GM12865 (cell line): ENCODE data around the gene YTHDF1.
"Not testable (repeated sequence)": the region's sequence is repeated elsewhere in the genome, so short reads cannot be mapped to it uniquely, and the experiment has no call there.

Experiments used
- DNase-seq: peaks from one replicate; pipeline ENCODE4 v3.0.0; 2010; ENCODE audit warnings: low read depth
- H3K4me3 ChIP-seq: 2 replicates; pipeline ENCODE4 v1.5.1; 2011; ENCODE audit warnings: mild to moderate bottlenecking, low read depth, low read length, control low read depth
- CTCF ChIP-seq: IDR thresholded peaks from 2 replicates; pipeline ENCODE4 v1.5.1; 2011; ENCODE audit warnings: low read length, control low read depth, low read depth, inconsistent platforms; ENCODE audit not compliant: insufficient read depth; ENCODE audit errors: missing control alignments

Gene YTHDF1

GRCh38 chr20:63254606-63255384 is 38.9 kb upstream of the YTHDF1 start:
- TF ChIP-seq CTCF: no peak
- no peak overlapping the region for H3K4me3 ChIP-seq
- no peak for DNase-seq

GRCh38 chr20:63254232-63254605 is 38.3 kb upstream of the YTHDF1 start, which contains the start of gene NKAIN4:
Gene NKAIN4, minus strand, starts transcription at chr20:63254463. Its CDS starts 13 bp downstream, at chr20:63254450.
- H3K4me3 ChIP-seq: no peak within 1 kb of the TSS
- DNase-seq: no peak
- TF ChIP-seq CTCF: no peak

- no peak overlapping the region for H3K4me3 ChIP-seq
- DNase-seq: no peak
- TF ChIP-seq CTCF: no peak
Measured at GRCh38 chr20:63253438-63254231, 37.7 kb upstream of the YTHDF1 start.

GRCh38 chr20:63253065-63253437 is 37.1 kb upstream of the YTHDF1 start:
- no peak overlapping the region for H3K4me3 ChIP-seq
- no peak for DNase-seq
- TF ChIP-seq CTCF: no peak

GRCh38 chr20:63252284-63252711 is 36.4 kb upstream of the YTHDF1 start:
- no peak for DNase-seq
- no peak for TF ChIP-seq CTCF
- H3K4me3 ChIP-seq: no peak overlapping the region

- peak; percentile 10 for TF ChIP-seq CTCF
- not testable (repeated sequence) for DNase-seq
Measured at GRCh38 chr20:63251350-63251749, 35.4 kb upstream of the YTHDF1 start.

More at GRCh38 chr20:63251350-63251749, 35.4 kb upstream of the YTHDF1 start:
- H3K4me3 ChIP-seq: not testable (repeated sequence)
